Activated T-helper 1 cell treated with Interleukin-2 at 50 U/mL for 16 hours (primary cell): Measurements from ENCODE around the gene PPP2R5E.

Experiments used
- DNase-seq: peaks from one replicate; pipeline ENCODE4 v3.0.0-alpha.2; 2020; ENCODE audit warnings: low read depth

The PPP2R5E gene

DNA sequence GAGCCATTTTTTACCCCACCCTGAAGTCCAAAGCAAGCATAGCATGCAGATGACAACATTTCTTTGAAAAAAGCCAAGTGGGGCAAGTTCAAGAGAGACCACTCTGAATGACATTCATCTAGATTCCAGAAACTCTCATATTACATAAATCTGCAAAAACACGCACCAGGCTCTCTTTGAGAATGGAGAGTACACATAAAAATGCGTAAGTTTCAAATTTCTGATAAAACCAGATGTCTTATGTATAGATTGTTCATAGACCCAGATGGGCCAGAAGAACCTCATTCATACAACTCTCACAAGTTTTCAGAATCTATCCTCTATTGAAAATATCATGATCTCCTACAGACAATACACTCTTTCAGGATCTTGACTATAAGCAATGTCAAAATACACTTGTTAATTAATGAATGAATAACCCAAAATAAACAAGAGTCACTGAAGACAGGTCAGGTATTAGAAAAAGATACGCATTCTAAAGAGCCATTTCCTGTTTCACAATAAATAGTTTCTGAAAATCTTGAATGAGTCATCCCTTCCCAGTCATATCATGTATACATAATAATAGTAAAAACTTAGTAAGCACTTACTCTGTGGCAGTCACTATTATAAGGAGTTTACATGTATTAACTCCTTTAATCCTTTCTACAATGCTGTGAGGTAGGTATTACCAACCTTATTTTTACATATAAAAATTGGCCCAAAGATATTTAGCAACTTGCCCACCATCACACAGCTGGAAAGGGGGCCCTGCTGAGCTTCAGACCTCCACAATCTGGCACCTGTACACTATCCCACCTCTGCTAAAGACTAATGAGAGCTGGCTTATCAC lies 72.0 kb downstream of the PPP2R5E start:
- DNase-seq = no peak

DNA sequence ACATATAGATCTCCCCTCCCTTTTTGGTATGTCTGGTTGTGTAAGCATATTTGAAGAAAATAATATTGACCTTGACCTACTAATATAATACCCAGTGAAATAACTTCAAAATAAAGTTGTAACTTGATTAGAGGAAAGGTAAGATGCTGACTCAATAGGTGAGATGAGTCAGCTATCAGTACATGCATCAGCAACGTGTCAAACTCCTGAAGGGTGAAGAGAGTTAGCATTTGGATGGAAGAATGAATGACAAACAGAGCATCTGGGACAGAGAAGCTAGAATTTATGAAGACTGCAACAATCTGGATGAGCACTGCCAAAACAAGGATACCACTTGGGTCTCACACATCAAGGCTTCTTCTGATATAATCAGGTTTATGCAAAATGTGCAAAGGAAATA lies 74.9 kb downstream of the PPP2R5E start:
- no peak for DNase-seq

DNA sequence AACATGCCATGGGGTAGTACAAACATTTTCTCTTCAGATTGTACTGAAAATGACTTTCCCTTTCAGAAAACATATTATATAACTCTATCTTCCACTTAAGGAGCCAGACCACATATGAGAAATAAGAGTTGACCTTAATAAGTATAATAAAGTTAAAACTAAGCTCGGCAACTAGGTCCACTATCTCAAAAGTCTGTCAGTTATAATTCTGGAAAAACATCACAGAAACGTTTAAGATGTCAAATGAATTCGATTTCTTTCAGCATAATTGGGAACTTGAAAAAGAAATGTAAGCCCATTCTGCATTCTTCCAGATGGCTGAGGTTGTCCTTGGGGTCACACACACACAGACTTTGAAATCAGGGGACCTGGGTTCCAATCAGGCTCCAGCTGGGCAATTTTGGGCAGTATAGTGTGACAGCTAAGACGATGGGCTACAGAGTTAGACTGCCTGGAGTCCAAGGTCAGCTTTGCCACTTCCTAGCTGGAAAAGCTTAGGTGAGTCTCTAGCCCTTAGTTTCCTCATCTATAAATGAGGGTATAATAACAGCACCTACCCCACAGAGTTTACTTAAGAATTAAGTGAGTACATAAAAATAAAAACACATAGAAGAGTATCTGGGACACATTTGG lies 75.6 kb downstream of the PPP2R5E start:
- DNase-seq = no peak

DNA sequence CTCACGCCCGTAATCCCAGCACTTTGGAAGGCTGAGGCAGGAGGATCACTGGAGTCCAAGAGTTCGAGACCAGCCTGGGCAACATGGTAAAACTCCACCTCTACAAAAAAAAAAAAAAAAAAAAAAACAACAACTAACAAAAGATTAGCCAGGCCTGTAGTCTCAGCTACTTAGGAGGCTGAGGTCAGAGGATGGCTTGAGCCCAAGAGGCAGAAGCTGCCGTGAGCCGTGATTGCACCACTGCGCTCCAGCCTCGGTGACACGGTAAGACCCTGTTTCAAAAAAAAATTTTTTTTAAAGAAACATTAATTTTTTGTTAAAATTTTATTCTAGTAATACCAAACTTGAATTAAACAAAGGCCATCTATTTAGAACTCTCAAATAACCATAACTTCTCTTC lies 77.8 kb downstream of the PPP2R5E start:
- no peak for DNase-seq

DNA sequence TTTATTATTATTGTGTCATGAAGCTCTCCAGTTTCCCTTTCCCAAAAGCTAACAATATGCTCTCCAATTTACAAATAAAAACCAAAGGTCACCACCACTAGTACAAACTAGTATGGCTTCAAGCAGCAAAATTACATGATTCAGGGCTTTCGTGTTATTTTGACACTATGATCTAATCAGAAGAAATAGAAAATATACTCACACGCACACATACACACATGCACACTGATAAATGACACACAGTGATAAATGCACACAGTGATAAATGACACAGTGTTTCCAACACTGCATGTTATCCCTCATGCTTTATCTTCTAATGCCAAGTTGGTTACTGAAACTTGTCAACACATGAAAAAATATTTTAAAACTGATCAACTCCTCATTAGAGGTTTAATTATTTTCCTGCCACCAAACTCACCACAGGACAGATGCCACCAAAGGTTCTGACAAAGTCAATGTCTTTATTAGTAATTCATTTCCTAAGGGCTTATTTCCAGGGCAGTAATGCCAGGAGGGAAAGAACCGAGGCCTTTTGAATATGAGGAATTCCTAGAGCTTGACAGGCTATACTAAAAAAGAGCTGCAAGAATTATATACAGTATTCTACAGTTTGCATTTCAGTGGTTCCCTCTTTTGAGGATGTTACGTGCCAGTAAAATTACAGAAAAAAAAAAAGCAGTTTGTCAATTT lies 82.4 kb downstream of the PPP2R5E start:
- DNase-seq = no peak

DNA sequence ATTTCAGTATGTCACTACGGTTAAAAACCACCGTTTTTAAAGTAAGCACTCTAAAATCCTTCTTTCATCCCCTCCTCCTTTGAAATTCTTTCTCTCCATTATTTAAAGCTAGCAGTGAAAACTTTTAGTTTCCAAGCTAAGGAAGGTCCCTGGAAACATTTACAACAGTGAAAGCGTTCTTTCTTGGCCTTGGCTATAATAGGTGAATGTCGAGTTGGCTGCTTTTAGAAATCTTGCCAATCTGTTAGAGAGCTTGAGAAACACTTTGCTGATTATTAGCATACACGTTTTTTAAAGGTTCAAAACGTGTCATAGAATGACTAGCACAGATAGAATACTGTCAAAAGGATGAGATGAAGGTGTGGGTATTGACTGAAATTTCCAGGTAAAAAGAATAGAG lies 83.4 kb downstream of the PPP2R5E start:
- no peak for DNase-seq

DNA sequence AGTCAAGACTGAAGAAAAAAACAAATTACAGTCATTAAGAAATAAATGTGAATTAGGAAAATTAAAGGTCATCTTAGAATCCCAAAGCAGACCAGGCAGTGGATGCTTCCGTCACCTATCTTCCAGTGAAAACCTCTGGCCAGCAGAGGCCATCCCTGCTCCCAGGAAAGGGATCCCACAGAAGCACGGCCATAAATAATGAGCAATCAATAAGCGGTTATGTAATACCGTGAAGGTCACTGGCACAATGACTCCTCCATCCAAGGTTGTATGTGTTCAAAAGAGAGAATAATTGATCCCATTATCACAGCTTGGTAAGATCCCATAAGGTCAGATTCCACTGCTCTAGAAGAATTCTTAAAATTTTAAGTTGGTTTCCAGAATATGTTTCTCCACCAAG lies 85.7 kb downstream of the PPP2R5E start:
- DNase-seq = no peak

DNA sequence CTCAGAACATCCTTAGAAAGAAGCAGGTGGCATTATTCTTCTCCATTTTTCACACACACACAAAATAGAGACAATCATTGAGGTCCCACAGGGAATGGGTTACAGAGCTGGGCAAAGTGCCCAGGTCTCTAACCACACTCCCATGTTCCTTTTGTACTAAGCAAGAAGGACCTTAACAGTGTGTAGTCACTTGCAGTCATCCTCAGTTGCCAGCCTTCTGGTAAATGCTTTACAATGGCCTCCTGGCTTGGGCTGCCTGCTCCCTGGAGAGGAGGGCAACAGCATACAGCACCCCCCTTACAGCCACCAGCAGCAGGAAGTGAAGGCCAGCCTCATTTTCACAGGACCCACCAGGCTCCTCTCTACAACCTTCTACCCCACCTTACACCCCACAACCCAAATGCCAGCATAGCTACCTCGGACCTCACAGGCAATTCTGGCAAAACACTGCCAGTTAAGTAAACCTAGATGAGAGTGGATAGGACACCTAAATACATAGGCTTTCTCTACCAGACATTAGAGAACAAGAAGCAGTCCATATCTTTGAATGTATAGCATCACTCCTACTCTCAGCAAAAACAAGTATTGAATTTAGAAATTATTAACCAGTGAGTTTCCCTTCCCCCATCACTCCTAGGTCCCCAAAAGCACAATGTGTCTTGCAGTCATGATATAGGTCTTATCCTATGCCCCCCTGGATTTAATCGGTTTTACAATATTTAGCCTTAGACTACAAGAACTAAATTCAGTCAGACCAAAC lies 88.1 kb downstream of the PPP2R5E start:
- DNase-seq = no peak

DNA sequence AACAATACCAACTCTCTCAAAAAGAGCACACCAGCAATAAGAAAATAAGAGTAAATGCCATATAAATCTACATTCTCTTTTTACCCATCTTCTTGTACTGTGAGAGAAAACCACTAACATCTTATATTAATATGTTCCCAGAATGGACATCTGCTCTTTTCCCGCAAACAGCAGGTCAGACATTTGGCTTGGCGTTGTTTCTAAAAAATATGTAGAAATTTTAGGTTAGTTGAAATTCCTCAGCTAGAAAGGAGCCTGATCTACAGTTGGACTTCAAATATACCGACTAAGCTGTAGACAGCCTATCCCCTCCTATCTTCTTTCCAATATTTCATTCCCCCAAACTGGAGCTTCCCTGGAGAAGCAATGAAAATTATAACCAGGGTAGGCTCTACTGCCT lies 88.7 kb downstream of the PPP2R5E start:
- DNase-seq = no peak

DNA sequence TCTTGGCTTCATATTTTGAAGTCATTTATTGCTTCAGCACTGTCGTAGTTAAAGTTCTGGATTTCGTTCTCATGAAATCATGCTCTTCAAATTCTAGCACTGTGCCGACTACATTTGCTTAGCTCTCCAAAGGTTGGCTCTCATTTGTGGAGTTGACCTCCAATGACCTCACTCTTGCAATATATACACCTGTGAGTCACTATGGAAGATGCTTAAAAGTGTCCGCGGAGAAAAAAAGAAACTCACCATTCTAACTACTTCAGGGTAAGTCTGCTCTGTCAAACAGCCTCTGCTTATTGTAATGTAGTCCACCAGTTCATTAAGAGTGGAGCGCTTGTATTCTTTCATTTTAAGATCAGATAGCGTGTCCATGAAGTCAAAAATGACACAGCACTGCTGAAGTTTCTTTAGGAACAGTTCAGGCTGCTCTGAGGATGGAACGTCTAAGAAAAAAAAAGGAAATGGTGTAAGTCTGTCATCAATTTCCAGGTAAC lies 89.7 kb downstream of the PPP2R5E start:
- no peak for DNase-seq

DNA sequence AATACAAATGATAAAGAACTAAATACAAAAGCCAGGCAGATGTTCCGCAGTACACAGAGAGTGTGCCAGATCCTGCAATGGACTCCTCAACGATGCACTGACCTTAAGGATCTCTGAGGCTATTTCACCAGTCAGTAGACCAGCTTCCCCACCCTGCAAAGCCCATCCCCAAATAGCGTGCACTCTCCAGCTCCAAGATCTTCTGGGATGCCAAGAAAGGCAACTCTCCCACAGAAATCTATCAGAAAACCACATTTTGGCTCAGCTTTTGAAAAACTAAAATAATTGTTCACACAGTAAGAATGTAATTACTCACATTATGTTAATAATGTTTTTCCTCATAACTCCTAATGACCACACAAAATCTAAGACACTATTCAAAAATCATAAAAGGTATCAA lies 90.4 kb downstream of the PPP2R5E start:
- no peak for DNase-seq

DNA sequence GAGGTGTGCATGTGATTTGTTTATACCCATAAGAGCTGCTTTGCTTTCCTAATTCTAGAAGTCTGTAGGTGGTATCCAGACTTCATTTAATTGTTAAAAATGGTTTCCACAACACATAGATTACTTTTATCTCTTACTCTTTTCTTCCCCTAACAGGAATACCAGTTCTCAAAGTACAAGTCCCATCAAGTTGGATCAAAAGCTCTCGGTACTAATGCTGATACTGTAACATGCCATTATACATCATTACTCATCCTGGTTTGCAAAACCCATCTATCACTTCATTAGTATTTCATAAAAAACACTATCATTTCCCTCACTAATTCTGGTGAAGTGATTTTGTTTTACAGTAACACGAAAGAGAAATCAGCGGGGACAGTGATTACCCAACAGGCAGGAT lies 94.3 kb downstream of the PPP2R5E start:
- no peak for DNase-seq

DNA sequence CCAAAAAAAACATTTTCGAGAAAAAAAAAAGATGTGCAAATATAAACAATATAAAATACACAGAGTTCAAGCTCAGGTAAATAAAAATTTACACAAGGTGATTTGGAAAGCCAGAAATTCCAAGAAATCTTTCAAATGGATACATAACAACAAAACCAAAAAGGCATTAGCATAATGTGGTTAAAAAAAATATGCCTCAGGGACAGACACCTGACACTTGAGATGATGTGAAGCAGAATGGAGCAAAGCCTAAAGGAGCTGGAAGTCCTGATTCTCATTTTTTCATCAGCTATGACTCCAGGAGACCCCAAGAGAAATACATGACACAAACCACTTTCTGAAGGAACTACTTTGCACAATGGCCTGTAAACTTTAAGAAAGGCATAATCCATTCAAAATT lies 98.6 kb downstream of the PPP2R5E start:
- no peak for DNase-seq

DNA sequence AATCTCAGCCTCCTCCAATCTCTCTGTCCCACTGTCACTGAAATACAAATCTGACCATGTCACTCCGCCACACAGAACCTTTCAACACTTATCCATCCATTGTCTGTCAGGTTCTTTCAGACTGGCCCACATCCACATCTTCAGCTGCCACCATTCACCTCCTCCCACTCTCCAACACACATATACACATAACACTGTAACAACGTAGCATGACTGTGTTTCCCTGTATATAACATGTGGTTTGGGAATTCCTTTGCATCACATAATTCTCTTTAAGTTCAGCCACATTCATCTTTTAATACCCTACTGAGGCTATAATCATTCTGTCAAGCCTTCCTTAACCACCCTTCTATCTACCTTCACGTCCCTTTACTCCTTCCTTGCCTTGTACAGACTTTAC lies 99.2 kb downstream of the PPP2R5E start:
- DNase-seq = no peak

DNA sequence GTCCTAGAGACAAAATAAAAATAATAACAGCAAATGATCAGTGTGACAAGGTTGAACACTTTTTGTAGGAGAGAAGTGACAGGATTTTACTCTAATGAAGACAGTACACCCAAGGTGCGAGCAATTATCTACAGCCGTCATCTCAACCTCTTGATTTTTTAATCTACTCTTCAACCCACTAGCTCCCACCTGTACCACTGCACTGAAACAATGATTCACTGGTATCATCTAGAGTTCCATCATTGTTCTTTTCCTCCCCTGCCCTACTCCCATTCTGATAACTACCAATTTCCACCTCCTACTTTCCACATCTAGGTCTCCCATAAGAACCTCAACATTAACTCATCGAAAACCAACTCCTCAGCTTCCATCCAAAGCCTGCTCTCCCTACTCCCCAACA lies 99.8 kb downstream of the PPP2R5E start:
- no peak for DNase-seq

DNA sequence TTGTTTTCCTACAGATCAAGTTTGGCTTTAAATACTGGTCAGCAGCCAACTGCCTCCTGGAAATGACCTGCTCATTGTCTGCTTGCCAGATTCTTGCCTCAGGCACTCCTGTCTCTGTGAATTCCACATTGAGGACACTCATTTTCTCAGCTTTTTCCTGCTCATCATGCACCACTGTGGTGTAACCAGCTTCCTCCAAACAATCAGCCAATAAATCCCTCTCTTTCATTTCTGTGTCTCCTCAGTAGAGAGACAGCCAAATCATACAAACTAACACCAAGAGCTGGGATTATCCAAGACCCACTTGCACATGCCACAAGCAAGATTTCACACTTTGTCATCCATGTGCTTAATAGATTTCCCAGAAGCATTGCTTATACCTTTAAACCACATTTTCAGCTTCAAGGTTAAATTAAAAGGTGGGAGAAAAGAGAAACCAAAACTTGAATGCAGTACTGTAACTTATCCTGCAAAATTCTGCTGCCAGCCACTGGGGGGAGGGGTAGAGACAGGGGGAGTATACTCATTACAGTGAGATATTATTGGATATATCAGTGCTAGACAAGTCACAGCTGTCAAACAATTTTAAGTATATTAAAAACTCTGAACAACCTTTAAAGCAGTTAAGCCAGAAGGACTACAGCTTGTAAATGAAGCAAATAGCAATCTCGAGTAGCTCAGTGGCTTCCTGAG lies 105.0 kb downstream of the PPP2R5E start:
- DNase-seq = no peak

DNA sequence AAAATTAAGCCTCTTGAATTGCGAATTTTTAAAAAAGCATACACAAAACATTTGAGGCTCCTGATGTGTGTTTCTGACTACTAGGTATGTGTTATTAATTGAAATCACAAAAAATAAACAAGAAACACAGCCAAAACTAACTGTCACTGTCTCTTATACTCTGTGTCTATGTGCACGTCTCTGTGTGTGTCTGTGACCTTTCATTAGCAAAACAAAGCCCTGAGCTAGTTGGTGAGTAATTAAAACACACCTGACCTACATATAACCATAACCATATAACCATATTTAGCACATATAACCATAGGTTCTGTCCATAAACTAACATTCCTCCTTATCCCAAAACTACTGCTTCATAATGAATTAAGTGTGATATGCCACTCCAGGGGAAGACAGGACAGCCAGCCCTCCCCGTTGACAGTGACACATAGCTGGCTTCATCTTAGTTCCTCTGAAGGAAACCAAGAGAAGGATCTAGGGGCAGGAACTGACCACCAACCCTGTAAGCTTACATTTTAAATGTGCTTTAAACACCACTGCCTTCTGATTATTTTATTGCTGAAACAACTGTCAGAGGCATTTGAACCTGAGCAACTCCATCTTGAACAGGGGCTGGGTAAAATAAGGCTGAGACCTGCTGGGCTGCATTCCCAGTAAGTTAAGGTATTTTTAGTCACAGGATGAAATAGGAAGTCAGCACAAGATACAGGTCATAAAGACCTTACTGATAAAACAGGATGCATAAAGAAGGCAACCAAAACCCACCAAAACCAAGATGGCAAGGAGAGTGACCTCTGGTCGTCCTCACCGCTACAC lies 106.7 kb downstream of the PPP2R5E start:
- no peak for DNase-seq

DNA sequence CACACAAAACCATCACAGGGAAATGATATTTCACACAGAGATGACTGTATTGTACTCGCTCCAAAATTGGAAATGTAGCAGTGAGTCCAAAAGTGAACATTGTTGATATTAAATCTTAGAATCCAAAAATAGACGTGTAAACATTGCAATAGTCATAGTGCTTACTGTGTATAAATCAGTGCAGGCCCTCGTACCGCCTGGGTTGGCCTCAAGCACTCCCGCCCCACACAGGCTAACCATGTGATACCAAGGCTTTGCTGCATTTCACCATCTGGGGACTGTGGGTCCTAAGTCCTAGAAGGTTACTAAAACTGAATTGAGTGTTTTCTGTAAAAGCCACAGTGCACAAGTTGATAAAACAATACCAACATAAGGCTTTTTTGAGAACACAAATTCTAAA lies 107.3 kb downstream of the PPP2R5E start:
- no peak for DNase-seq

DNA sequence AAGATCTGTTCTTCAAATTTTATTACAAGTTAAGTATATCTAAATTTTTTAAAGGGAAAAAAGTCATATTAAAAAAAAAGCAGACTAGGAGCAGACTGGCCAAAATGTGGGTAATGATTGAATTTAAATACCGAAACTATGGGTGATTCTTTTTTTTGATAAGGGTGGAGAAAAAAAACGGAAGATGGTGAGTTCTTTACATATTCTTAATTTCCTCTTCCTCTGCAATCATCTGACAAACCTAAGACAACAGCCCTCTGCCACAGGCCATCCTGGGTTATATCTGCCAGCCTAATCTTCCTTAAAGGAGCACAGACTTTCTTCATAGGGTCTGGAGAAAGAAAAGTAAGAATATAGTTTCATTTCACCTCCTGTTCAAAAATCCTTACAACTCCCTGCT lies 108.0 kb downstream of the PPP2R5E start:
- DNase-seq = no peak

DNA sequence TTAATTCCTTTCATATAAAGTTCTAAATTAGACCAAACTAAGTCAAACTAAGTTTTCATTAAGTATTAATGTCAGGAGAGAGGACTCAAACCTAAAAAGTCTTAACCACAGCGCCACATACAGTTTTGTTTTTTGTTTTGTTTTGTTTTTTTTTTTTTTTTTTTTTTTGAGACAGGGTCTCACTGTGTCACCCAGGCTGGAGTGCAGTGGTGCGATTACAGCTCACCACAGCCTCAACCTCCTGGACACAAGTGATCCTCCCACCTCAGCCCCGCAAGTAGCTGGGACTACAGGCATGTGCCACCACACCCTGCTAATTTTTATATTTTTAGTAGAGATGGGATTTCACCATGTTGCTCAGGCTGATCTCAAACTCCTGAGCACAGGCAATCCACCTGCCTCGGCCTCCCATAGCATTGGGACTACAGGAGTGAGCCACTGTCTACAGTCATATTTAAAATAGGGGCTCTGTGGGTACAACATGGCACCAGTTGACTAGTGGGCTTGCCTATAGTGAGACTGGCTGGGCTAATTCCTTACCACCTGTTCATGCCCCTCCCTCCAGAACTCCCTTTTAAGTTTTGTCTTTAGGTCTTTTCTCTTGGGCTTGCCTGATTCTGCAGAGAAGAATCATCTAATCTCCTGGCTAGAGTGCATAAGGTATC lies 110.2 kb downstream of the PPP2R5E start:
- DNase-seq = no peak
